ENCODE measurements around the gene MAPT. TPM values are rescaled to one million over a fixed set of nuclear protein-coding genes. Genes with fewer than 3 reads are reported as not detected.

Gene MAPT
- total RNA-seq, 1 experiment from 2014 or later: 3.6 TPM

DNA sequence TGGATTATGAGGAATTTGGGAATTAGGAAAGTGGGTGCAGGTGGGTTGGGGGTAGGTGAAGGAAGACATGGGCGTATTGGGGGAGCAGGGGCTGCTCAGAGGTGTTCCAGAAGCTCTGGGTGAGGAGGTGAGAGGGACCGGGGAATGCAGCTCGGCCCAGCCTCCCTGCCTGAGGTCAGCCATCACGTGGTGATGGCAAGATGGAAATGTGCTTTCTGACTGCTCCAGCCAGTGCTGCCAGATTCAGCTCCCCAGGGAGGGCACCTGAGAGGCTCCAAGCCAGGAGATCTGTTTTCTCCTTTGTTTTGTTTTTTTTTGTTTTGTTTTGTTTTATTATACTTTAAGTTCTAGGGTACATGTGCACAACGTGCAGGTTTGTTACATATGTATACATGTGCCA is 69.5 kb downstream of the MAPT start:
- Histone ChIP-seq H3K36me3 (ENCODE audit: low read depth, low read length) (no peaks in the 10 kb centered on the region), H4K20me1 (ENCODE audit: low read length) (no peaks in the 10 kb centered on the region), H2AFZ (ENCODE audit: low read length) (no peak overlapping the region), H3K4me3 (ENCODE audit: low read length) (no peak overlapping the region), H3K9ac (ENCODE audit: low read length) (no peak overlapping the region), H3K27me3 (ENCODE audit: low read length) (peaks cover 22% of the 10 kb centered on the region), H3K9me3 (ENCODE audit: low read length) (no peaks in the 10 kb centered on the region), H3F3A (ENCODE audit: low read length, unreplicated experiment) (no peaks in the 10 kb centered on the region), H3K9me2 (replicated peaks; ENCODE audit: low read length) (no peaks in the 10 kb centered on the region), H3K27ac (ENCODE audit: low read length) (no peak overlapping the region), H3K79me2 (ENCODE audit: low read length) (no peaks in the 10 kb centered on the region), H3K4me1 (ENCODE audit: insufficient read depth, low read length) (no peaks in the 10 kb centered on the region), H3K4me2 (ENCODE audit: low read length) (no peak overlapping the region)
- CTCF ChIA-PET: no interaction called here
- BruUV-seq (replicated peaks): no TSS peak
- ATAC-seq (no peak), DNase-seq (no peak)
- intact Hi-C loops (cut with micrococcal nuclease): no loop called here
- POLR2A ChIA-PET (ENCODE audit: unreplicated experiment): no interaction called here
- no peak for TF ChIP-seq EZH2 (IDR thresholded peaks at IDR 0.05; ENCODE audit: low read length, unreplicated experiment)
- TF ChIP-seq, protein P1, sequence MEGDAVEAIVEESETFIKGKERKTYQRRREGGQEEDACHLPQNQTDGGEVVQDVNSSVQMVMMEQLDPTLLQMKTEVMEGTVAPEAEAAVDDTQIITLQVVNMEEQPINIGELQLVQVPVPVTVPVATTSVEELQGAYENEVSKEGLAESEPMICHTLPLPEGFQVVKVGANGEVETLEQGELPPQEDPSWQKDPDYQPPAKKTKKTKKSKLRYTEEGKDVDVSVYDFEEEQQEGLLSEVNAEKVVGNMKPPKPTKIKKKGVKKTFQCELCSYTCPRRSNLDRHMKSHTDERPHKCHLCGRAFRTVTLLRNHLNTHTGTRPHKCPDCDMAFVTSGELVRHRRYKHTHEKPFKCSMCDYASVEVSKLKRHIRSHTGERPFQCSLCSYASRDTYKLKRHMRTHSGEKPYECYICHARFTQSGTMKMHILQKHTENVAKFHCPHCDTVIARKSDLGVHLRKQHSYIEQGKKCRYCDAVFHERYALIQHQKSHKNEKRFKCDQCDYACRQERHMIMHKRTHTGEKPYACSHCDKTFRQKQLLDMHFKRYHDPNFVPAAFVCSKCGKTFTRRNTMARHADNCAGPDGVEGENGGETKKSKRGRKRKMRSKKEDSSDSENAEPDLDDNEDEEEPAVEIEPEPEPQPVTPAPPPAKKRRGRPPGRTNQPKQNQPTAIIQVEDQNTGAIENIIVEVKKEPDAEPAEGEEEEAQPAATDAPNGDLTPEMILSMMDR (conservative IDR thresholded peaks at IDR 0.05; ENCODE audit: low read depth, low read length): no peak
- no peak for TF ChIP-seq EZH2phosphoT487 (IDR thresholded peaks at IDR 0.05; ENCODE audit: borderline replicate concordance, low read length)

DNA sequence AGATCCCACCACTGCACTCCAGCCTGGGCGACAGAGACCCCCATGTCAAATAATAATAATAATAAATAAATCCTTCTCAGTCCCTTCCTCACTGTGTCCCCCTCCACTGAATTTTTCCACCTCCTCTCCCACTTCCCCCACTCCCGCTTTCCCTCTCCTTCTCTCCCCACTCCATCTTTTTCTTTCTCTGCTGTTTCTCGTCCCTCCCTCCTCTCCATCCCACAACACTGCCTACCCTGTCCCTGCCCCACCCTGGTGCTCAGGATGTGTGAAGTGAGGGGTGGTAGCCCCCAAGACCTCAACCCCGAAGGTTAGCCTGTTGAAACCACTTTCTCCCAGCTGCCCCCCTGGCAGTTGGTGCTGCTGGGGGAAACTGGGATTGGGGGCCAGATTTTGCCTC is 70.3 kb downstream of the MAPT start:
- H3K4me3 ChIP-seq (ENCODE audit: low read length): no peak overlapping the region
- no peaks in the 10 kb centered on the region for H4K20me1 ChIP-seq (ENCODE audit: low read length)
- H3K9me2 ChIP-seq (replicated peaks; ENCODE audit: low read length): no peaks in the 10 kb centered on the region
- no peak overlapping the region for H2AFZ ChIP-seq (ENCODE audit: low read length)
- no peaks in the 10 kb centered on the region for H3F3A ChIP-seq (ENCODE audit: low read length, unreplicated experiment)
- no peaks in the 10 kb centered on the region for H3K4me1 ChIP-seq (ENCODE audit: insufficient read depth, low read length)
- H3K27me3 ChIP-seq (ENCODE audit: low read length): peaks cover 22% of the 10 kb centered on the region
- ChIA-PET POLR2A (ENCODE audit: unreplicated experiment) (no interaction called here), CTCF (no interaction called here)
- H3K27ac ChIP-seq (ENCODE audit: low read length): no peak overlapping the region
- ATAC-seq (no peak), DNase-seq (no peak)
- intact Hi-C loops (cut with micrococcal nuclease): no loop called here
- H3K9me3 ChIP-seq (ENCODE audit: low read length): no peaks in the 10 kb centered on the region
- no peaks in the 10 kb centered on the region for H3K79me2 ChIP-seq (ENCODE audit: low read length)
- no peak overlapping the region for H3K4me2 ChIP-seq (ENCODE audit: low read length)
- no peak overlapping the region for H3K9ac ChIP-seq (ENCODE audit: low read length)
- TF ChIP-seq EZH2 (IDR thresholded peaks at IDR 0.05; ENCODE audit: low read length, unreplicated experiment): no peak
- TF ChIP-seq EZH2phosphoT487 (IDR thresholded peaks at IDR 0.05; ENCODE audit: borderline replicate concordance, low read length): no peak
- TF ChIP-seq, protein P1 (conservative IDR thresholded peaks at IDR 0.05; ENCODE audit: low read depth, low read length): no peak
- no TSS peak for BruUV-seq (replicated peaks)
- no peaks in the 10 kb centered on the region for H3K36me3 ChIP-seq (ENCODE audit: low read depth, low read length)

DNA sequence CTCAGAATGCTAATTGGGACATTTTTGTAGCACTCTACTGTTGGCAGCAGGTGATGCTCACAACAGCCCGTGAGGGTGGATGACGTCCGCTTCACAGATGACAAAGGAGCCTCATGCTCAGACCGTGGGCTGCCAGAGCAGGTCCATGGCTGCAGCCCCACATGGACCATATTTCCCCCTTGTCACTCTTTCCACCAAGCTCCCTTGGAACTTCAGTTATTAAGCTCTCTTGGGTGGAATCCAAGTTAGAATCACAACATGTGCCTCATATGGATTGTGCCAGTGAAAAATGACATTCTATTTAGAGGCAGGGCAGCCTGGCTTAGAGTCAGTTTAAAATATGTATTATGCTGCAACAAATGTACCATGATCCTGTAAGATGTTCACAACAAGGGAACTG is 71.5 kb downstream of the MAPT start:
- Histone ChIP-seq H3K79me2 (ENCODE audit: low read length) (no peaks in the 10 kb centered on the region), H3K27ac (ENCODE audit: low read length) (no peak overlapping the region), H2AFZ (ENCODE audit: low read length) (no peak overlapping the region), H3K4me3 (ENCODE audit: low read length) (no peak overlapping the region), H3K4me1 (ENCODE audit: insufficient read depth, low read length) (no peaks in the 10 kb centered on the region), H3K9ac (ENCODE audit: low read length) (no peak overlapping the region), H3K27me3 (ENCODE audit: low read length) (peaks cover 22% of the 10 kb centered on the region), H3K9me2 (replicated peaks; ENCODE audit: low read length) (no peaks in the 10 kb centered on the region), H3K36me3 (ENCODE audit: low read depth, low read length) (no peaks in the 10 kb centered on the region), H3F3A (ENCODE audit: low read length, unreplicated experiment) (no peaks in the 10 kb centered on the region), H4K20me1 (ENCODE audit: low read length) (no peaks in the 10 kb centered on the region), H3K9me3 (ENCODE audit: low read length) (no peaks in the 10 kb centered on the region), H3K4me2 (ENCODE audit: low read length) (no peak overlapping the region)
- no TSS peak for BruUV-seq (replicated peaks)
- intact Hi-C loops (cut with micrococcal nuclease): no loop called here
- DNase-seq (no peak), ATAC-seq (no peak)
- TF ChIP-seq, protein P1 (conservative IDR thresholded peaks at IDR 0.05; ENCODE audit: low read depth, low read length): no peak
- TF ChIP-seq EZH2 (IDR thresholded peaks at IDR 0.05; ENCODE audit: low read length, unreplicated experiment): no peak
- TF ChIP-seq EZH2phosphoT487 (IDR thresholded peaks at IDR 0.05; ENCODE audit: borderline replicate concordance, low read length): no peak
- POLR2A ChIA-PET (ENCODE audit: unreplicated experiment): no interaction called here
- CTCF ChIA-PET: no interaction called here

All from PC-3 (cell line).